ENCODE data around the gene HOXB3. TPM values are rescaled to one million over a fixed set of nuclear protein-coding genes. Genes with fewer than 3 reads are reported as not detected.

Gene HOXB3
- total RNA-seq, 3 donors from 2014 or later: 0.50 to 1.0 (median 0.81) TPM

DNA sequence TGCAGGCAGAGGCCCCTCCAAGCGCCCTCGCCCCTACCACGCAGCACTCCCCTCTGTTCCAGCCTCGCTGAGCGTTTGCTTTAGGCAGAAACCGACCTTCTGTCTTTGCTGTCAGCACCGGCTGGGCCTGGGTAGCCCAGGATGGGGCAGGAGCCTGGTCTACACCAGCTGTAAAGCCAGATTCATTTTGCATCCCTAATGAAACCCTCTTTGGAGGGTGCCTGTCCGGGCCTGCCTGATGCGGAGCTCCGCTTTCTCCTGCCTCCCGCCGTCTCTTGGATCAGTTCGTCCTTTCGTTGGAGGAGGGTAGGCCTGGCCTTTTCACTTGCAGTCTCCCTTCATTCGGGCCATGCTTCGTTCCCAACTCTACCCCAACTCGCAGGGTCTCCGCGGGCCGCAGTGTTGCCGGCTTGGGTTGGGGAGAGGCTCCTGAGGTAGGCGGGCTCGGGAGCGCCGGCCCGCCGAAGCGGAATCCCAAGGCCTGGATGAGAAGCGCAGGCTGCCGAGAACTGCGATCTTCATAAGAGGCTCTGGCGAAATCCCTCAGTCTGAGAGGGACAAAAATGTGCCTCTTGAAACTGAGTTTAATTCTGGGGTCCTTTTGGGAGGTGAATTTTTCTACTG, 29.9 kb upstream of the HOXB3 start:
- Mint-ChIP-seq H3K36me3 (ENCODE audit: insufficient read depth) (no peaks in the 10 kb centered on the region), H3K4me1 (ENCODE audit: low read depth) (peaks cover 31% of the 10 kb centered on the region), H3K4me3 (no peak overlapping the region), H3K9me3 (no peaks in the 10 kb centered on the region), H3K27me3 (ENCODE audit: low read depth) (peaks cover 93% of the 10 kb centered on the region)
- ATAC-seq (no peak), DNase-seq (no peak)

DNA sequence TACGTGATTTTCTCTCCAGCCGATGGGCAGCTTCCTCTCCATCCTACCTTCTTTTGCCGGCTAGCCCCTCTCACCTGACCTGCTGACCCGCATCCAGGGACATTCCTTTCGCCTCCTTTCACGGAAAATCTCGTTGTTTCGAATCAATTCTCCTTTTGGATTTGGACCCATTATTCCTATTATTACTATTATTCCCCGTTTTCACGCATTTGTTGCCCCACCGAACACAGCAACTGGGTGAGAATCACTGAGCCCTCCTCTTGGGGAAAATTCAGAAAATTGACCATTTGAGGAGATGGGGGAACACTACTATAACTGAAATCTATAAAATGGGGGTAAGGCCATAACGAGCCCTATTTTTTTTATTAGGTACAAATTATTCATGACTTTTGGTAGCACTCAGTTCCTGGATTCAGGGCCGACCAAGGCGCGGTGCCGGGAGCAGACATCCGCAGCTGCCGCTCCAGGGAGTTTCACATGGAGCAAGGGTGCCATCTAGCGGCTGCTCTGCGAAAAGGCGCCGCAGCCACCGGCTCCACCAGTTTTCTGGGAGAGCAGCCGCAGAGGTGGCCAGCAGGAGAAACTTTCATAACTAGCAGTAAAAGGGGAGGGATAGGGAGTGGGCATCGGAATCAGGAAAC, 28.3 kb upstream of the HOXB3 start:
- Mint-ChIP-seq H3K27me3 (ENCODE audit: low read depth) (peaks cover 90% of the 10 kb centered on the region), H3K9me3 (no peaks in the 10 kb centered on the region), H3K36me3 (ENCODE audit: insufficient read depth) (no peaks in the 10 kb centered on the region), H3K4me3 (peak overlapping the region; percentile 25), H3K4me1 (ENCODE audit: low read depth) (peaks cover 40% of the 10 kb centered on the region)
- ATAC-seq: peak; percentile 69 to 78
- DNase-seq: peak; percentile 86

DNA sequence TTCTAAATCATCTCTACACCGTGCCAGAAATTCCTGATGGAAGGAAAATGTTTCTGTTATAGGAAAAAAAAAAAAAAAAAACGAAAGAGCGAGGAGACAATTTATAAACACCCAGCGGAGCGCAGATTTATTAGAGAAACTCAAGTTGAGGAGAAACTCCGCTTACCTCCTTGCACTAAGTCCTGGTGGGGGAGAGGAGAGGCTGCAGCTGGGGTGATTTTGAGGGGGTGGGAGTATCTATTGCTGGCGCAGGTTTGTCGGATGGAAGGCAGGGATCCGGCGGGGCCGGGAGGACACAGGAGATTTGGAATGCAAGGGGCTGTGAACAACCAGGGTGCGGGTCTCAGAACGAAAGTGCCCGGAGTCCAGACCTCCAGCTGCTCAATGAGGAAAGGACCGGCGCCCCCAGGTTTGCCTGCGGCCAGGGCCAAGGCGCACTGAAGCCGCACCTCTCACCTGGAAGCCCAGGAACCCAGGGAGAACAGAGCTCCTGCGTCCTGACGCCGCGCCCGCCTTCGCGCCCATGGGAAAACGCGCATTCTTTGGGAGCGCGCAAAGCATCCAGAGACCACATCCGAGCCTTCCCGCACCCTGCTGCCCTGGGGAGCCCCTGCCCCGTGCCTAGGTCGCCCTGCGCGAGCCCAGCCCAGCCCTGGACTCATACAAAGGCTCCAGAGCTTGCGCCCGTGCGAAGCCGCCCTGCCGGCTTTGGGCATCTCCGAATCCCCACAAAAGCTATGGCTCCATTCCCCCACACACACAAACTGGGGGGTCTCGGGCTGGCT, 27.6 kb upstream of the HOXB3 start:
- ATAC-seq (no peak), DNase-seq (no peak)
- Mint-ChIP-seq H3K36me3 (ENCODE audit: insufficient read depth) (no peaks in the 10 kb centered on the region), H3K27me3 (ENCODE audit: low read depth) (peaks cover 86% of the 10 kb centered on the region), H3K4me3 (no peak overlapping the region), H3K4me1 (ENCODE audit: low read depth) (peaks cover 44% of the 10 kb centered on the region), H3K9me3 (no peaks in the 10 kb centered on the region)

DNA sequence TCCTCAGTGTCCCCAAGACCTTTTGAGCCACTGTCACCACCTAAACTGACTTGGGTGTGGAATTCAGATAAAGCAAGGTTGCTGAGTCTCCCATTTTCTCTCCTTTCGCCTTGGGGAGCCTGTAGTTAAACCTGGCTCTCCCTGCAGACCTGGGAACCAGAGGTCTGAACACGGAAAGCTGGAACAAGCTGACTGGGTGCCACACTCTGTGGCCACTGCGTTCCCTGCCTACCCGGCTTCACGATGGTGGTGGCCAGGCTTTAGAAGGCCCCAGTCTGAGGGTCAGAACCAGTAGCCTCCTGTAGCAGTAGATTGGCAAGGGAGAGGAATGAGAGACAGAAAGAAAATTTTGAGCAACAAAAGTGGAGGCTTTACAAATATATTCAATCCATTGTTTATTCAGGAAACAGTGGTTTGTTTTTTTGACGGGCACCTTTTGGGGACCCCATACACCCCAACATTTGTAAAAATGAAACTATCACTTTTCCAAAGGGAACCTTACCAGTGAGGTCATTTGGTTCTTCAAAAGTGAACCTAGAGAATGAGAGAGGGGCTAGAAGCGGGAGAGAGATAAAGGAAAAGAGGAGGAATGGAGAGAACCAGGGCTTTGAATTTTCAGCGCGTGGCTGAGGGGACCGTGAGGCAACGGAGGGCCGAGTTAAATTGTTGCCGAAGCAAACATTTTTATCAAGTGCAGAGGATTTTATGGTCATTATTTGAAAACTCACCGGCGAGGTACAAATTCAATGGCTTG, 26.9 kb upstream of the HOXB3 start:
- peaks cover 48% of the 10 kb centered on the region for H3K4me1 Mint-ChIP-seq (ENCODE audit: low read depth)
- DNase-seq (no peak), ATAC-seq (no peak)
- no peaks in the 10 kb centered on the region for H3K9me3 Mint-ChIP-seq
- H3K27me3 Mint-ChIP-seq (ENCODE audit: low read depth): peaks cover 82% of the 10 kb centered on the region
- no peak overlapping the region for H3K4me3 Mint-ChIP-seq
- H3K36me3 Mint-ChIP-seq (ENCODE audit: insufficient read depth): no peaks in the 10 kb centered on the region

DNA sequence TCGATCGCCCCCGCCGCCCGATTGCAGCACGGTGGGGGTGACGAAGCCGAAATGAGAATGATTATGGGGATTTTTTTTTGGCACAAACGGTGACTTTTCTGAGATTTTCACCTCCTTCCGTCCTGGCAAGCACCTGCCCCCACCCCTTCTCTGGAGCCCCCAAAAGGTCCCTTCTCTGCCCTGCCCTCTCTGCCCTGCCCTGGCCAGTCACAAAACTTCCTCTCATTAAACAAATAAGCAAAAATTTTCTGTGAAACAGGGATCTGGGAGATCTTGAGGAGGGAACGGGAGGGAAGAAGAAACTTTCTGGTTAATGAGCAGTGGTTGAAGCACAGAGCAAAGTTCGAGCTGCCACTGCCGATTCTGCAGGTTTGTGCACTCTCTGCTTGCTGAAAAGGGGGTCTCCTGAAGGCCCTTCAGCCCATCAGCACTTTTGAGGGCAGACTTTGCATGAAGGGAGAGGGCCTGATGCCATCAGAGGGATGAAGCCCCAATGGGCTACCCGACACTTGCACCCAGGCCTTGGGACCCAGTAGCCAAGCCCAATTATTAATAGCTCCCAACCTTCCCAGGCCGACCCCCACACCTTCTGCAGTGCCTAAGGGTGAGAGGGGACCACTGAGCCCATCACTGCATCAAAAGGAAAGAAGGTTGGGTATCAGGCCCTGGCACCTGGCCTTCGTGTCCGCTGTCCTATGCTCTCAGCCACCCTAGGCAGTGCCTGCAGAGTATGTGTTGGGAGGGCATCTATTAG, 26.1 kb upstream of the HOXB3 start:
- Mint-ChIP-seq H3K4me3 (no peak overlapping the region), H3K27me3 (ENCODE audit: low read depth) (peaks cover 82% of the 10 kb centered on the region), H3K9me3 (no peaks in the 10 kb centered on the region), H3K36me3 (ENCODE audit: insufficient read depth) (no peaks in the 10 kb centered on the region), H3K4me1 (ENCODE audit: low read depth) (peaks cover 54% of the 10 kb centered on the region)
- no peak for DNase-seq
- ATAC-seq: no peak

DNA sequence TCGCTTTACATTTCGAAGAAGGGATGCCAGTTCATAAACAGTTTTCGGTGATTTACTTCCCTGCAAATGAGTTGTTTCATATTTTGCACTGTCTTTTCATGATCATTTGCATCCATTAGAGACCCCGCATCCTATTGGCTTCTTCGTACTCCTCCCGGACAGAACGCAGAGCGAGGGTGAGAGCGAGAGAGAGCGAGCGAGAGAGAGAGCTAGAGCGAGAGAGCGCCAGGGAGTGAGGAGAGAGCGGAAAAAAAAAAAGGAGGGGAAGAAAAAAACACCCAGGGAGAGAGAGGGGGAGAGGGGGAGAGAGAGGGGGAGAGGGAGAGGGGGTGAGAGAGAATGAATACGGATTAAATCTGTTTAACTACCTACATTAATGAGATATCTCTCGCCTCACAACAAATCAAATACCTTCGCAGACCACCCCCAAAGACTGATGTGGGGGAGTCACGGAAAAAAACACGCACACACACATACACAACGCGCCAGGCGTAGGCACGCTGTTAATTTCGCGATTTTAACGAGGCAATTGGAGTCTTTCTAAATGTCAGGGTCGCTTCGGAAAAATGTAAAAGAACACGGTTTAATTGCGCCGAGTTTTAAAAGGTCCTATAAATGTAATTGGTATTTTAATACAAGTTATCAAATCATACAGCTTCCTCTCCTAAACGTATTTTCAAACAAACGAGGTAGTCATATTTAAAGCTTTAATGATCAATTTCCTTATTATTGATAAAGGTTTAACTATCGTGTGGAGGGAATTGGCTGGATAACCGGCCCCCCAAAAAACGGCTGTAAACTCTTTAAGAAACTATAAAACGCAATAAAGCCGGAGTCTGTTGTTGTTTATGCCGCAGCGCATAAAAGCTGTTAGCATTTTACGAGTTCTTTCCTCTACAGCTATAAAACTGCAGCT, 25.3 kb upstream of the HOXB3 start, which contains the start of gene HOXB8:
Gene HOXB8, minus strand, starts transcription at position 246 of the 916 bp plus-strand sequence. CDS start 588 bp downstream, outside the sequence.
- H3K4me3 Mint-ChIP-seq: peak within 1 kb of the TSS; percentile 60
- ATAC-seq (no peak), DNase-seq (no peak)
- no peaks in the 10 kb centered on the region for H3K36me3 Mint-ChIP-seq (ENCODE audit: insufficient read depth)
- H3K9me3 Mint-ChIP-seq: no peaks in the 10 kb centered on the region
- peaks cover 79% of the 10 kb centered on the region for H3K27me3 Mint-ChIP-seq (ENCODE audit: low read depth)
- peaks cover 58% of the 10 kb centered on the region for H3K4me1 Mint-ChIP-seq (ENCODE audit: low read depth)

DNA sequence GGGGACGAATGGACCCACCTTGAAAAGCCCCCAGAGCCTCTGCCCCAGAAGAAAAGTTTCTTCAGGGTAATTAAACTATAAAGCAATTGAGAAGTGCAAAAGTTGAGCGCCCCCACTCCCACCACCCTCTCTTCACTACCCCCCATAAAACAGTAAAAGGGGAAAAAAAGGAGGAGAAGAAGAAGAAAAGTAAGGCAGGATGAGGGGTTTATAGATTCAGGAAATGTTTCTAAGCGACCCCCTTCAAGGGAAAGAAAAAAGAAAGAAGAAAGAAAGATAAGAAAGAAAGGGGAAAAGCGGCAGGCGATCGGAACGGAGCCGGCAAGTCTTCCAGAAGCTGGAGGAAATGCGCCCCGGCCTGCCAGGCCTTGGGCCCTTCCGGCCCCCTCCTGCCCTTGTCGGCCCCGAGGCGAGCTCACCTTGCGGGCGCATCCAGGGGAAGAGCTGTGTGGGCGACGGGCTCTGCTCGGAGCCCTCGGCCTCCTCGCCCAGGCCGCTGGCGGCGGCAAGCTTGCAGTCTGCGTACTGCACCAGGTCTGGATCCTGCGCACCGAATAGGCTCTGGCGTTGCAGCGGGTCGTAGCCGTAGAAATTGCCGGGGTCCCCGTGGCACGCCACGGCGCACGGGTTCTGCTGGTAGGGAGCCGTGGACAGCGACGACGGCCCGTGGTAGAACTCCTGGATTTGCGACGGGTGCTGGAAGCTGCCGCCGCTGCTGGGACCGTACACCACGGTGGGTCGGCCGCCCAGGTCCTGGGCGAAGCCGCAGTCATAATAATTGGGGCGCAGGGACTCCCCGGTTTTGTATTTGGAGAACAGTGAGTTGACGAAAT, 24.0 kb upstream of the HOXB3 start:
- Mint-ChIP-seq H3K36me3 (ENCODE audit: insufficient read depth) (no peaks in the 10 kb centered on the region), H3K27me3 (ENCODE audit: low read depth) (peaks cover 76% of the 10 kb centered on the region), H3K4me1 (ENCODE audit: low read depth) (peaks cover 54% of the 10 kb centered on the region), H3K9me3 (no peaks in the 10 kb centered on the region), H3K4me3 (peak overlapping the region; percentile 60)
- DNase-seq: no peak
- peak; percentile 16 to 27 for ATAC-seq

DNA sequence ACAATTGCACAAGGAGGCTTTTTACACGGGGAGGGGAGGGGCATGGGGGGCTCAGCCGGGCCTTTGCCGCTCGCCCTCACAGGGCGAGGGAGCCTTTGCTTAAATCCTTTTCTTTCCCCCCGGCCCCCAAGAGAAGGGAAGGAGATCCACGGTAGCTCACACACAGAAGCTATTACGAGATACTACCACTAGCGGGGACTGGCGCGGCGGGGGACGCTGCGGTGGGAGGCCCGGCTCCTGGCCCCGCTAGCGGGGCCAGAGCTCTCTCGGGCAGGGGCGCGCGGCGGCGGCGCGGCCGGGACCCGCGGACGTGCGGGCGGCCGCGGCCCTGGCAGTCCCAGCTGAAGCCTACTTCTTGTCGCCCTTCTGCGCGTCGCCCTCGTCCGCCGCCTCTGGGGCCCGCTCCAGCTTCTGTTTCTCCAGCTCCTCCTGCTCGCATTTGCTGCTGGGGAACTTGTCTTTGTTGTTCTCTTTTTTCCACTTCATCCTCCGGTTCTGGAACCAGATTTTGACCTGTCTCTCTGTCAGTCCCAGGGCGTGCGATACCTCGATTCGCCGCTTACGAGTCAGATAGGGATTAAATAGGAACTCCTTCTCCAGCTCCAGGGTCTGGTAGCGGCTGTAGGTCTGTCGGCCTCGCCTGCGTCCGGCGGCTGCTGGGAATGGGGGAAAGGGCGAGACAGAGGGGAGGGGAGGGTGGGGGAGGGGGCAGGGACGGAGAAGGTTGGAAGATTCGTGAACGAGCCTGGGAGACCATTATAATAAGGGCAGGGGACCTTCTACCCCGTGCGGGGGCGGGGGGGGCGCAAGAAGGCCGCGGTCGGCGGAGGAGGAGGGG, 23.0 kb upstream of the HOXB3 start:
- DNase-seq (no peak), ATAC-seq (peak; percentile 63 to 76)
- H3K27me3 Mint-ChIP-seq (ENCODE audit: low read depth): peaks cover 74% of the 10 kb centered on the region
- peaks cover 45% of the 10 kb centered on the region for H3K4me1 Mint-ChIP-seq (ENCODE audit: low read depth)
- peak overlapping the region; percentile 80 for H3K4me3 Mint-ChIP-seq
- no peaks in the 10 kb centered on the region for H3K36me3 Mint-ChIP-seq (ENCODE audit: insufficient read depth)
- no peaks in the 10 kb centered on the region for H3K9me3 Mint-ChIP-seq

DNA sequence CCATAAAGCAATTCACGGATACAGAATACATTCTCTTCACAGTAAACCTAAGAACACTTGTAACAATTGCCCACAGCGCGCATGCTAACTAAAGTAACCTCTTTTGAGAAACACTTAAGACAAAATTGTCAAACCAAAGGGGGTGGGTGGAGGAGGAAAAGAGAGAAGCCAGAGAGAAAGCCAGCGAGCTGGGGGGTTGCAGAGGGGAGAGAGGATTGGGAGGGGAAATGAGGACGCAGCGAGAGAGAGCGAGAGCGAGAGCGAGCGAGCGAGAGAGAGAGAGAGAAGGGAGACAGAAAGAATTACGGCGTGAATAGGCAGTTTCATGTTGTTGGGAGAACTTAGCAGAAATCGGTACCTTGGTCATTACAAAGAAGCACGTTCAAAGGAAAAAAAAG, 22.4 kb upstream of the HOXB3 start:
- H3K9me3 Mint-ChIP-seq: no peaks in the 10 kb centered on the region
- peak overlapping the region; percentile 80 for H3K4me3 Mint-ChIP-seq
- H3K36me3 Mint-ChIP-seq (ENCODE audit: insufficient read depth): no peaks in the 10 kb centered on the region
- no peak for DNase-seq
- peak in 1 of 2 donors; percentile 7 for ATAC-seq
- peaks cover 75% of the 10 kb centered on the region for H3K27me3 Mint-ChIP-seq (ENCODE audit: low read depth)
- H3K4me1 Mint-ChIP-seq (ENCODE audit: low read depth): peaks cover 43% of the 10 kb centered on the region

DNA sequence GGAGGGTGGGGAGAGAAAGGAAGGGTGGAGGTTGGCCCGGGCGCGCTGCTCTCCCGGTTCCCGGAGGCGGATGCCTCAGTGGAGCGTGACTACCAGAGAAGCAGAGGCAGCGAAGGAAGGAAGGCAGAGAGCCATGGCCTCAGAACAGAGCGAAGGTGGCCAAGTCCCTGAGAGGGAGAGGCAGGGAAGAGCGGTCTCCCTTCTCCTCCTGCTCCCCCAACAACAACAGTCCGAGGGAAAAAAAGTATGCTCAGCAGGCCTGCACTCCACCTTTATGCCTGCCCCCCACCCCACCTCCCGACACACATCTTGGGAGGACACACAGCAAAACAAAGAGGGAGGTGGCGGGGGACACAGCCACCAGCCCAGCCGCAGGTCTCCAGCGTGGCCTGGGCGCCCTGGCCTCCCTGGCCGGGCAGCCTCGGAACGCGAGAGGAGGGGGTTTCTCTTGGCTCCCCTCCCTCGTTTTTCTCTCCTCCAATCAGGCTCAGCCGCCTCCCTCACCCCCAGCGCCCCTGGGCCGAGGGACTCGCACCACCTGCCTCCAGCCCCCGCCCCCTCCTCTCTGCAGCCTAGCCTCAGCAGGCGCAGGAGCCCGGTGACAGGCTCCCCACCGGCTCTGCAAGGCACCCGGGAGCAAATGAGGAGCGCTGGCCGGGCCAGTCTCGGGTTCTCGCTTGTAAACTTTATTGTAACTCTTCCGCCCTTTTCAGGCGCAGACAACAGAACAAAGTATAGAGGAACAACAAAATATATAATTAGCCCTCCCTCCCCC, 21.8 kb upstream of the HOXB3 start:
- Mint-ChIP-seq H3K27me3 (ENCODE audit: low read depth) (peaks cover 75% of the 10 kb centered on the region), H3K4me3 (peak overlapping the region; percentile 92), H3K36me3 (ENCODE audit: insufficient read depth) (no peaks in the 10 kb centered on the region), H3K4me1 (ENCODE audit: low read depth) (peaks cover 38% of the 10 kb centered on the region), H3K9me3 (no peaks in the 10 kb centered on the region)
- no peak for DNase-seq
- no peak for ATAC-seq

DNA sequence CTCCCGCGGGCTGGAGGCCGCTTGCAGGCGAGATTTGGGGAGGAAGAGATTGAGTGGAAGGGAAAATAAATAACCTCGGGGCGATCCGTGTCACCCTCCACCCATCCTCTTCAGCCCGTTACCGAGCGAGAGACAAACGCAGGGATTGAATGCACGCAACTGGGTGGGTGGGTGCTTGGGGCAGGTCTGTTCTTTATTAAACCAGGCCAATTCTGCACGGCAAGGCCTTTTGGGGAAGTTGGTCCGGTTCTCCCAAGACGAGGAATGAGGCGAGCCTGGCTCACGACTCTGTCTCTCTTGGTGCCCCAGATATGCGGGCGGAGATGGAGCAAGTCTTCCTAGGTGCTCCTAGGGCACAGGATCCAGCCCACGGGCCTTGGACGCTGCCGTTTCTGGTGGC, 21.2 kb upstream of the HOXB3 start:
- DNase-seq (no peak), ATAC-seq (no peak)
- H3K9me3 Mint-ChIP-seq: no peaks in the 10 kb centered on the region
- peaks cover 38% of the 10 kb centered on the region for H3K4me1 Mint-ChIP-seq (ENCODE audit: low read depth)
- no peaks in the 10 kb centered on the region for H3K36me3 Mint-ChIP-seq (ENCODE audit: insufficient read depth)
- peak overlapping the region; percentile 92 for H3K4me3 Mint-ChIP-seq
- peaks cover 75% of the 10 kb centered on the region for H3K27me3 Mint-ChIP-seq (ENCODE audit: low read depth)
